C4-2B (cell line): ENCODE measurements around the gene CDH23.

Experiments used
- CTCF ChIP-seq: fragments of 450-650 bp; conservative IDR thresholded peaks from 2 replicates; pipeline ENCODE4 v1.5.1; 2017; ENCODE audit warnings: mild to moderate bottlenecking
- ZFX ChIP-seq: fragments of 450-650 bp; IDR thresholded peaks from 2 replicates; pipeline ENCODE4 v1.6.1; 2017

GRCh38 chr10:71465551-71466252 is 69.0 kb downstream of the CDH23 start:
- TF ChIP-seq CTCF (no peak), ZFX (no peak)
